SU-DHL-6 (cell line): ENCODE measurements around the gene KSR2.

ENCODE experiments used
- H2AFZ ChIP-seq: fragments of 200-600 bp; sonication (generic); 2 replicates; pipeline ENCODE4 v1.6.1; 2014; ENCODE audit warnings: low read depth, mild to moderate bottlenecking, moderate library complexity, mixed read lengths, antibody characterized with exemption, low read length; ENCODE audit not compliant: severe bottlenecking
- H3F3A ChIP-seq: fragments of 200-600 bp; shearing (Covaris generic); 2 replicates; pipeline ENCODE4 v1.6.0; 2016; ENCODE audit warnings: antibody characterized with exemption, mild to moderate bottlenecking; ENCODE audit not compliant: insufficient read depth
- H3K27ac ChIP-seq: fragments of 200-600 bp; sonication (generic); 2 replicates; pipeline ENCODE4 v1.5.1; 2016; ENCODE audit warnings: low read depth, mild to moderate bottlenecking, low read length, moderate library complexity, mixed read lengths
- H3K27me3 ChIP-seq: fragments of 200-600 bp; sonication (generic), shearing (Covaris generic); 2 replicates; pipeline ENCODE4 v1.6.0; 2014; ENCODE audit warnings: mild to moderate bottlenecking, low read length
- H3K36me3 ChIP-seq: fragments of 200-600 bp; sonication (generic); 2 replicates; pipeline ENCODE4 v1.6.1; 2014; ENCODE audit warnings: mild to moderate bottlenecking, low read length, mixed read lengths
- H3K4me2 ChIP-seq: fragments of 300-600, 200-600 bp; shearing (Covaris generic), sonication (generic); 2 replicates; pipeline ENCODE4 v1.6.0; 2014; ENCODE audit warnings: low read length, low read depth, mild to moderate bottlenecking; ENCODE audit not compliant: poor library complexity, severe bottlenecking
- H3K4me3 ChIP-seq: fragments of 200-600 bp; sonication (generic); 2 replicates; pipeline ENCODE4 v1.5.1; 2014; ENCODE audit warnings: antibody characterized with exemption, low read length, mild to moderate bottlenecking, mixed read lengths; ENCODE audit not compliant: insufficient read depth, poor library complexity, severe bottlenecking
- H3K79me2 ChIP-seq: fragments of 200-600 bp; sonication (generic); 2 replicates; pipeline ENCODE4 v1.6.1; 2014; ENCODE audit warnings: mild to moderate bottlenecking, low read length, moderate library complexity; ENCODE audit not compliant: insufficient read depth
- H3K9ac ChIP-seq: fragments of 200-600 bp; sonication (generic); 2 replicates; pipeline ENCODE4 v1.7.0; 2014; ENCODE audit warnings: mild to moderate bottlenecking, low read length
- H3K9me2 ChIP-seq: fragments of 200-600 bp; sonication (generic); replicated peaks from 2 replicates; pipeline ENCODE4 v1.6.1; 2014; ENCODE audit warnings: low read length; ENCODE audit not compliant: insufficient read depth
- H3K9me3 ChIP-seq: fragments of 200-600 bp; sonication (generic); 2 replicates; pipeline ENCODE4 v1.6.1; 2014; ENCODE audit warnings: low read length, mixed read lengths; ENCODE audit not compliant: insufficient read depth
- H4K20me1 ChIP-seq: fragments of 200-600 bp; sonication (generic); 2 replicates; pipeline ENCODE4 v1.6.1; 2014; ENCODE audit warnings: low read depth, mild to moderate bottlenecking, antibody characterized with exemption, low read length, moderate library complexity, mixed read lengths
- EZH2phosphoT487 ChIP-seq: fragments of 200-600 bp; sonication (generic), shearing (Covaris generic); conservative IDR thresholded peaks from 2 replicates; pipeline ENCODE4 v1.6.1; 2018; ENCODE audit warnings: mild to moderate bottlenecking, antibody characterized with exemption, low read length, moderate library complexity, mixed read lengths
- TF ChIP-seq, protein P1 (sequence below): fragments of 200-600 bp; sonication (generic); IDR thresholded peaks from one replicate; pipeline ENCODE4 v1.5.1; 2017; ENCODE audit warnings: antibody characterized with exemption, mild to moderate bottlenecking, low read length, moderate library complexity; ENCODE audit not compliant: insufficient read depth, poor library complexity, severe bottlenecking

The KSR2 gene

DNA sequence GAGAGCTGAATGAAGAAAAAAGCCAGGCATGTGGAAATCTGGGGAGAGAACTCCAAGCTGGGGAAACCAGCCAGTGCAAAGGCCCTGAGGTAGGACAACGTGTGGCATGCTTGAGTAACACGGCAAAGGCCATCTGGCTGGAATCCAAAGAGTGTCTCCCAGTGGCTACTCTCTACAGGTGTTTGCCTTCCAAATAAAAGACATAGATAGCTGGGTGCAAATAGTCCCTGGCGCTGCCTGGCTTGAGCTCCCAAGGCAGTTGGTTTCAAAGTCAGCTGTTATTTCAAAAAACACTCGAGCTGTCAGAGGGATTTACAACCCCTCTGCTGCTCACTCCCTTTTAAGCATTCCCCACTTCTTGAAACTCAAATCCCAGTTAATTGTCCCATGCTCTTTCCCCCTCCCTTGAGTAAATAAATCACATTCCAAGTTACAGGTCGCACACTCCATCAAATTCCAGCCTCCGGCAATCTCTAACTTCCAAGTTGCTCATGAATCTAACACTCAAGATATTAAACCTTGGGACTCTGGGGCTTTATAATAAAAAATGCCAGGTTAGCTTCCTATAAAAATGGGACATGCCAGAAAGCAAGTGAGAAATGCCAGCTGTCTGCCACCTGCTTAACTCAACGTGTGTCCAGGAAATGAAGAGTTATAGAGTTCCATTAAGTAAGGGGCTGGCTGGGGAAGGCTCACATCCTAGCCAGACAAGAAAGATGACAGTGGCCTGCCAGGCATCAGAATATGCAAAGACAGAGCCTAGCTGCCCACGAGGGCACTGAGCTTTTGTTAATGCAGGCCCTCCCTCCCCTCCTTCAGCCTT lies 473.7 kb downstream of the KSR2 start:
- Histone ChIP-seq H3K27ac (no peak overlapping the region), H3K4me3 (no peak overlapping the region), H4K20me1 (no peaks in the 10 kb centered on the region), H3K36me3 (no peaks in the 10 kb centered on the region), H3K79me2 (no peaks in the 10 kb centered on the region), H3K9ac (no peak overlapping the region), H3K9me3 (no peaks in the 10 kb centered on the region), H3K4me2 (no peak overlapping the region), H3K9me2 (no peaks in the 10 kb centered on the region), H2AFZ (no peak overlapping the region), H3F3A (no peaks in the 10 kb centered on the region), H3K27me3 (no peaks in the 10 kb centered on the region; the same call in 1 of the 2 replicates)
- TF ChIP-seq EZH2phosphoT487, result no peak
- TF ChIP-seq, protein P1, sequence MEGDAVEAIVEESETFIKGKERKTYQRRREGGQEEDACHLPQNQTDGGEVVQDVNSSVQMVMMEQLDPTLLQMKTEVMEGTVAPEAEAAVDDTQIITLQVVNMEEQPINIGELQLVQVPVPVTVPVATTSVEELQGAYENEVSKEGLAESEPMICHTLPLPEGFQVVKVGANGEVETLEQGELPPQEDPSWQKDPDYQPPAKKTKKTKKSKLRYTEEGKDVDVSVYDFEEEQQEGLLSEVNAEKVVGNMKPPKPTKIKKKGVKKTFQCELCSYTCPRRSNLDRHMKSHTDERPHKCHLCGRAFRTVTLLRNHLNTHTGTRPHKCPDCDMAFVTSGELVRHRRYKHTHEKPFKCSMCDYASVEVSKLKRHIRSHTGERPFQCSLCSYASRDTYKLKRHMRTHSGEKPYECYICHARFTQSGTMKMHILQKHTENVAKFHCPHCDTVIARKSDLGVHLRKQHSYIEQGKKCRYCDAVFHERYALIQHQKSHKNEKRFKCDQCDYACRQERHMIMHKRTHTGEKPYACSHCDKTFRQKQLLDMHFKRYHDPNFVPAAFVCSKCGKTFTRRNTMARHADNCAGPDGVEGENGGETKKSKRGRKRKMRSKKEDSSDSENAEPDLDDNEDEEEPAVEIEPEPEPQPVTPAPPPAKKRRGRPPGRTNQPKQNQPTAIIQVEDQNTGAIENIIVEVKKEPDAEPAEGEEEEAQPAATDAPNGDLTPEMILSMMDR, result no peak

DNA sequence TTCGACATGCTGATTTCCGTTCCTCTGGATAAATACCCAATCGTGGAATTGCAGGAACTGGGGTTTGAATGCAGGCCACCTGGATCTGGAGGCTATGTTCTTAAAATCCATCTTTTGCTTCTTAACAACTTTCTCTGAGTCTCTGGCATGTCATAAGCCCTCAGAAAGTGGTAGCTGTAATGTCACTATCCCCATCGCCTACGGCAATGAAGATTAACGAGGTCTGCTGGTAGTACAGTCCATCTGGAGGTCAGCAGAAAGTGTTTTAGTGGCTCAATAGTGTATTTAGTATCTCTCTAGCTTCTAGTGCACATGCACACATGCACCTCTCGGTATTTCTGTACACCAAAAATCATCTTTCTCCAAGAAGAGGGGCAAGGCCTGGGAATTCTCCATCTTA lies 477.1 kb downstream of the KSR2 start:
- H3K9me2 ChIP-seq, result no peaks in the 10 kb centered on the region
- H3K36me3 ChIP-seq, result no peaks in the 10 kb centered on the region
- TF ChIP-seq, protein P1, result no peak
- H3F3A ChIP-seq, result no peaks in the 10 kb centered on the region
- H3K9ac ChIP-seq, result no peak overlapping the region
- H3K9me3 ChIP-seq, result no peaks in the 10 kb centered on the region
- H3K4me2 ChIP-seq, result no peak overlapping the region
- H2AFZ ChIP-seq, result no peak overlapping the region
- no peaks in the 10 kb centered on the region for H4K20me1 ChIP-seq
- no peak overlapping the region for H3K27ac ChIP-seq
- H3K79me2 ChIP-seq, result no peaks in the 10 kb centered on the region
- no peak overlapping the region for H3K4me3 ChIP-seq
- no peaks in the 10 kb centered on the region; the same call in 1 of the 2 replicates for H3K27me3 ChIP-seq

DNA sequence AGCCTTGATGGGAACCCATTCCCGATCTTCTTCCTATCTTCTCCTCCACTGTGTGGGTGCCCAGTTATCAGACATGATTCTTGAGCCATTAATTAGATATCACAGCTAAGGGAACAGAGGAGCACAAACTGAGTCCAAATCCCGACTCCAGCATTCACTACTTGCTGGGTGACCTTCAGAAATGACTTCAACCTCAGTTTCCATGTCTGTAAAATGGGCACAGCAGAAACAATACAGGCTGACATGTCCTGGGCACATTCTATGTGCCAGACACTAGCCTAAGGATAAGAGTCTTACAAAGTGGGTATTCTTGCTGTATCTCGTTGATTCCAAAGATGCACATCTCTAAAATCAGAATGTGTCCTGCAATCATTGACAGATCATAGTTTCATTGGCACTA lies 478.7 kb downstream of the KSR2 start:
- Histone ChIP-seq H3F3A (no peaks in the 10 kb centered on the region), H3K9me3 (no peaks in the 10 kb centered on the region), H2AFZ (no peak overlapping the region), H3K27ac (no peak overlapping the region), H4K20me1 (no peaks in the 10 kb centered on the region), H3K36me3 (no peaks in the 10 kb centered on the region), H3K79me2 (no peaks in the 10 kb centered on the region), H3K9me2 (no peaks in the 10 kb centered on the region), H3K4me2 (no peak overlapping the region), H3K4me3 (no peak overlapping the region), H3K9ac (no peak overlapping the region), H3K27me3 (no peaks in the 10 kb centered on the region; the same call in 1 of the 2 replicates)
- no peak for TF ChIP-seq EZH2phosphoT487
- TF ChIP-seq, protein P1, result no peak
